AG09319 (cell line): ENCODE data around the gene DEAF1.

Source experiments
- DNase-seq: peaks from one replicate; pipeline ENCODE4 v3.0.0-alpha.2; 2010; ENCODE audit warnings: low read depth; ENCODE audit errors: extremely low read depth
- CTCF ChIP-seq: IDR thresholded peaks from 2 replicates; pipeline ENCODE4 v1.5.1; 2011; ENCODE audit warnings: low read depth, mild to moderate bottlenecking, inconsistent platforms, low read length, moderate library complexity

The DEAF1 gene

DNA sequence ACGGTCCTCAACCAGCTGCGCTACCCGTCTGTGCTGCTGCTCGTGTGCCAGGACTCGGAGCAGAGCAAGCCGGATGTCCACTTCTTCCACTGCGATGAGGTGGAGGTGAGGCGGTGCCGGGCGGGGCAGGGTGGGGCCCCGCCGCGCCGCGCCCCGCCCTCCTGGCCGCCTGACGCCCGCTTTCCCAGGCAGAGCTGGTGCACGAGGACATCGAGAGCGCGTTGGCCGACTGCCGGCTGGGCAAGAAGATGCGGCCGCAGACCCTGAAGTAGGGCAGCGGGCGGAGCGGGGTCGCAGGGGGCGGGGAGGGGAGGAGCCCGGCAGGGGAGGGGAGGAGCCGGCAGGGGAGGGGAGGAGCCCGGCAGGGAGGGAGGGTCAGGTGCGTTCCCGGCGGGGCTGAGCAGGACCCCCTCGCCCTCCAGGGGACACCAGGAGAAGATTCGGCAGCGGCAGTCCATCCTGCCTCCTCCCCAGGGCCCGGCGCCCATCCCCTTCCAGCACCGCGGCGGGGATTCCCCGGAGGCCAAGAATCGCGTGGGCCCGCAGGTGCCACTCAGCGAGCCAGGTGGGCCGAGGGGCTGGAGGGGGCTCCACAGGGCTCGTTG, 25.7 kb upstream of the DEAF1 start:
- no peak for DNase-seq
- TF ChIP-seq CTCF: no peak

DNA sequence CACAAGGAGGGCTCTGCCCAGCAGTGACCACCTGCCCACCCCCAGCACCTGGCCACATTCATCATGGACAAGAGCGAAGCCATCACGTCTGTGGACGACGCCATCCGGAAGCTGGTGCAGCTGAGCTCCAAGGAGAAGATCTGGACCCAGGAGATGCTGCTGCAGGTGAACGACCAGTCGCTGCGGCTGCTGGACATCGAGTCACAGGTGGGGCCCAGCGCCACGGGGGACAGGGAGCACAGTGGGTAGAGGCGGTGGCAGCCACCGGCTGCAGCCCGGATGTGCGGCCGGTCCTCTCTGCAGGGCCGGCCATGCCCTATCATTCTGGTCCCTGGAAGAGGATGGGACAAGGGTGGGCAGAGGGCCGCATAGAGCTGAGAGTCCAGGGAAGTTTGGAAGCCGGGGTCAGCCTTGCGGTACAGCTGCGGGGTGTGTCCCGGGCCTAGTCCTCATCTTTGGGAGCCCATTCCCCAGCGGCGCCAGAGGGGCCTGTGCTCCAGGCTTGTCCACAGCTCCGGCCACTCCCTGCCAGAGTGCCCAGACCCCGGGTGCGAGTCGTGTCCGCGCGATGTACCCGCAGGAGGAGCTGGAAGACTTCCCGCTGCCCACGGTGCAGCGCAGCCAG, 25.1 kb upstream of the DEAF1 start:
- TF ChIP-seq CTCF: no peak
- DNase-seq: no peak

- DNase-seq: no peak
- no peak for TF ChIP-seq CTCF
These were observed 24.4 kb upstream of the DEAF1 start for GRCh38 chr11:719214-720016.

DNA sequence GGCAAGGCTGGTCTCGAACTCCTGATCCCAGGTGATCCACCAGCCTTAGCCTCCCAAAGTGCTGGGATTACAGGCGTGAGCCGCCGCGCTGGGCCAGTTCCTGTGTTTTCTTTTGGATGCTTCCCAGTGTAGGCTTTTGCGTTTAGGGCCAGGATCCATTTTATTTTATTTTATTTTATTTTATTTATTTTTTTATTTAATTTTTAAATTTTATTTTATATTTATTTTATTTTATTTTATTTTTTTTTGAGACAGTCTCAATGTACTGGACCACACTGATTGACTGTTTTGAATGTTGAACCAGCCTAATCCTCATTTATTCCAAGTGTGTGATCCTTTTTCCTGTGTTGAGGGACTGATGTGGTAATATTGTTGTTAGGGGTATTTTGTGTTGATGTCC, 19.4 kb upstream of the DEAF1 start:
- DNase-seq: no peak
- no peak for TF ChIP-seq CTCF

GRCh38 chr11:709109-709997, 14.3 kb upstream of the DEAF1 start:
- no peak for TF ChIP-seq CTCF
- no peak for DNase-seq

DNA sequence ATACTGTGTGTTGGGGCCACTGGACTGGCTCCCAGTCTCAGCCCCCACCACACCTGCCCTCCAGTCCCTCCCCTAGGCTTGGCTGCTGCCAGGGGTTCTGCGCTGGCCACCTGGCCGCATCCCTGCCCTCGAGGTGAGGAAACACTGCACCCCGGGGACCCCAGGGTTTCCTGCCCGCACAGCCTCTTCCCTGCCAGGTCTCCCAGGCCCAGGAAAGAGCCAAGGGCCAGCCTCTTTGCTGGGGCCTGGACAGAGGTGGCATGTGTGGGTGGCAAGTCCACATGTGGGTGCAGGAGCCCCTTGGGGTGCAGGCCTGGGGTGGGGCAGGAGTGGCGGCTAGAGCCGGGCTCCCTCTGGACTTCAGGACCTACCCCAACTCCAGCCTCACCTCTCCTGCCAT, 13.5 kb upstream of the DEAF1 start:
- TF ChIP-seq CTCF: no peak
- no peak for DNase-seq
